ENCODE measurements around the gene RRAD.

RRAD gene

DNA sequence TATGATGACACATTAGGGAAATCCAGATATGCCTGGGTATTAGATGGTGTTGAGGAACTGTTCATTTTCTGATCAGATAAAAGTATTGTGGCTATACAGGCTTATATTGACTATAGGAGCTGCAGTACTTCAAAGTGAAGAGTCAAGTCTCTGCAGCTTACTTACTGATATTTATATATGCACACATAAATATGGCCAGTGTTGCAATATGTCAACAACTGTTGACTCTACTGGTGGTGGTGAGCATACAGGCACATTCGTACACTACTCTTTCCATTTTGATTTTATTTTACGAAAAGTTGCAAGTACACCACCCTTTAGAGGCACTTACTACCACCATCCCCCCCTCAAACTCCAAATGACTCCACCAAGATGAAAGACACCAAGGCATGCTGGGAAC lies 6.3 kb upstream of the RRAD start:
- no peak for DNase-seq

- DNase-seq, result no peak
These were observed 4.9 kb upstream of the RRAD start for GRCh38 chr16:66930189-66930588.

DNA sequence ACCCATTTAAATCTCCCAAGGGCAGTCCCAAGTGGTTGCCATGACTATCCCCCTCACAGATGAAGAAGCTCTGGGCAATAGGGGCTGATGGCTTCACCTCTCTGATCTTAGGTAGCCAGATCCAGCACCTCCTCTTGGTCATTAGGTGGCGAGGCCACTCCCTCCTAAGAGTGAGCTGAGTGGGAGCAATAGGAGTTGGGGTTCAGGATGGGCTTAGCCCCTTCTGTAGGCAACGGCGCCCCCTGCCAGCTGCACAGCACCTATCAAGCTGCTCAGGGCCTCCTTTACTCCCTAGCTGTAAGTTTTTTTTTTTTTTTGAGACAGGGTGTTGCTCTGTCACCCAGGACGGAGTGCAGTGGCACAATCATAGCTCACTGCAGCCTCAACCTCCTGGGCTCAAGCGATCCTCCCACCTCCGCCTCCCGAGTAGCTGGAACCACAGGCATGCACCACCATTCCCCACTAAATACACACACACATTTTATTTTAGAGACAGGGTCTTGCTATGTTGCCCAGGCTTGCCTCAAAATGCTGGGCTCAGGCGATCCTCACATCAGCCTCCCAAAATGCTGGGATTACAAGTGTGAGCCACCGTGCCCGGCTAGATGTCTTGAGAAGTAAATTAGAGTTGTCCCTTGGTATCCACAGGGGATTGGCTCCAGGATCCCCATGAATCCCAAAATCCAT lies 3.5 kb upstream of the RRAD start:
- DNase-seq, result no peak

DNA sequence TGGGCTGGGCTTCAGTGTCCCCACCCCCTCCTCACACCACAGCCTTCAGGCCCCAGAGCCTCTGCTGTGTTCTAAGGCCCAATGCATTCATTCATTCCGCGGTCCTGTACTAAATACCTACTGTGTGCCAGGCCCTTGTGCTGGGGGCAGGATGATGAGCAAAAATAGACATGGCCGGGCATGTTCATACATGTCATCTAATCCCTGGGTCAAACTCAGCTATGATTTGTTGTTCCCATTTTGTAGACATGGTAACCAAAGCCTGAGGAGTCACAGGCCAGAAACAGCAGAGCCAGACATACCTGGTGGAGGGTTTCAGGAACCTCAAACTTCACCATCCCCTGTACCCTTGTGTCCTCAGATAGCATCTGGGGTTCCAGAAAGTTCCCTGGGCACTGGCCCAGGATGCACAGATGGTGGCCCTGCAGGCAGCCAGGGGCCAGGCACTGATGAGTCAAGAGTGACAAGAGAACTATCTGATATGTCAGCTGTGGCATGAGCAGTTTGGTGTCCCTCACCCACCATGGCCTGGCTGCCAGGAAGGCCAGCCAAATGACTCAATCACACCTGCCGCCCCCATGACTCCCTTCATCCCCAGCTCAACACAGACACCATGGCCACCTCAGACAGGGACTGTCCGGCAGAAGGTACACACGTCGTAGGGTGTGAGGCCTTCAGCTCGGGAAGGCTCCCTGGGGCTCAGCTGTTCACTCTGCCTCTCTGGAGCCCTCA lies 2.7 kb upstream of the RRAD start:
- no peak for DNase-seq

DNA sequence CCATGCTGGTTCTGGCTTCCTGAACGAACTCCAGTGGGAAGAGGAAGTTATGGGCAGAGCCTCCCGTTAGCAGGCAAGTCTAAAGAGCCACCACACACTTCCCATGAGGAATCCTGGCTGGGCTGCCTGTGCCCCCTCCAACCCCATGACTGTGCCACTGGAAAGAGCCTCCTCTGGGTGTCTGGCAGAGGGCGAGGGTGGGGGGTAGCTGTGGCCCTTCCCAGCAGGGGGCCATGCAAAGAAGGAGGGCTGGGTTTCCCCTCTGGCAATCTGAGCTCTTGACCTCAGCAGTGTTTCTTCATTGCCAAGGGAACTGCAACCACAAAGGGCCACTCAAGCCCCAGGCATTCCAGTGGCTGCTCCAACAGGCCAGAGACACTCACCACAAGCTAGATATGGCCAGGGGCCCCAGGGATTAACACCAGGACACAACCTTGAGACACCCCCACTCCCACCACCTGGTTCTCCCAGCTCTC lies 1.7 kb upstream of the RRAD start:
- no peak for DNase-seq

- DNase-seq, result no peak
These were observed 1.0 kb upstream of the RRAD start for GRCh38 chr16:66926171-66926947.

GRCh38 chr16:66924527-66925321 lies 611 bp downstream of the RRAD start:
- no peak for DNase-seq

DNA sequence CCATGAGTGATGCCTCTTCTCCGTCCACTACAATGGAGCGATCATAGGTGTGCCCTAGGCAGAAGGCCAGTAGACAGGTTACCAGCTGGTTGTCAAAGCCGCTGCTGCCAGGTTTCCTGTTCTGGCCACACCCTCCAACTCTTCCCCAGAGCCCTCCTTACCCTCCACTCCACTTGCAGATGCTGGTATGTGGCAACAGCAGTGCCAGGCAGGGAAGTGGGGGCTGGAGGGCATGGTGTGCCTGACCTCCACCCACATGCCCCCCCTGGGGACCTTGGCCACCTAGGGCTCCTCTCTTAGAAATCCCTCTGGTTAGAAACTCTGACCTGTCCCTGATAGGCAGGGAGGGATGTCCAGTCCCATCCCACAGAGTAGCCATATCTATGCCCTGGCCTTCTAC lies 1.5 kb downstream of the RRAD start:
- no peak for DNase-seq

DNA sequence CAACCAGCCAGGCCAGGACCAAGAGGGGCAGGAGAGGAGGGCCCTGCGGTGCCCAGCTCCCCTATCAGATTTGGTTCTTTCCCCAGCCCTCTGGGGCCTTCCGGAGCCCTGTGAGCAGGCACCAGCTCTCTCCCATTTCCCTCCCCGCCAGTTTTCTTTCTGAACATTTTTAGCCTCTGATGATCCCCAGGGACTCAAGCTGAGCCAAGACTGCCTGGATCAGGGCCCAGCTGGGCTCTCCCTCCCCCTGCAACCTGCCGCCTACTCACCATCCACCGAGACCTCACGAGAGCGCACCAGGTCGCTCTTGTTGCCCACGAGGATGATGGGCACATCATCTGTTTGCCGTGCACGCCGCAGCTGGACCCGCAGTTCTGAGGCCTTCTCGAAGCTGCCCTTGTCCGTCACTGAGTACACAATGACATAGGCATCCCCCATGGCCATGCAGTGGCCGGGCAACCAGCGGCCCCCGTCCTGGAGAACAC lies 2.0 kb downstream of the RRAD start:
- no peak for DNase-seq

- DNase-seq, result no peak
These were observed 3.4 kb downstream of the RRAD start for GRCh38 chr16:66921729-66922450.

GRCh38 chr16:66920924-66921680 lies 4.2 kb downstream of the RRAD start:
- no peak for DNase-seq

- DNase-seq, result no peak
These were observed 5.1 kb downstream of the RRAD start for GRCh38 chr16:66920299-66920590.

DNA sequence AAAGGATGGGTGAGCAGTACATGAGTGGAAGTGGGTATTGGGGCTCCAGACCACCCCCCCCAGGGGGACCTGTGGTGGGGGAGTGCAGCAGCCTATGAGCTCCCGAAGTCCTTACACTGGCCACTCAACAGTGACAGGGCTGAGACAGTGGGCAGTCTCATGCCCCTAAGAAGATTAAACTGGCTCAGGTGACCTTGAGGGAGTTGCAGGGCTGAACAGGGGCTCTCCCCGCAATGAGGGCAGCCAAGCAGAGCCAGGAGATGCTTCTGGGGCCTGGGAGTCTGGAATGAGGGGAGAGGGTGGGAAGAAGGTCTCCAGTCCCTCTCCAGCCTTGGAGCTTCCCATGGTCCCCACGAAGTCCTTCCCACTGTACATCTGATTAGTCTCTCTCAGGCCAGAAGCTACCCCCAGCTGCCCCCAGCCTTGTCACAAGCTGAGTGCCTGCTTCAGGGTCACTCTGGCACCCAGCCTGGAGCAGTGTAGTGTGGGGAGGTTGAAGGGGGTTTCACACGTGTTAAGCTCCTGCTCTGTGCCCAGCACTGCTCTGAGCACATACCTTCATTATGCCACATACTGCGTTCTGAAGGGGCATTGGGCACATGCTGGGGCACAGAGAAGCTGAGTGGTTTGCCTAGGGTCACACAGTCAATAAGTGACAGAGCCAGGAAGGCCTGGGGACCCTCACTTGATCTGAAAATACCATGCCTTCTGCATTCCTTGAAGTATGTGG lies 5.6 kb downstream of the RRAD start:
- no peak for DNase-seq

GRCh38 chr16:66918803-66919568 lies 6.3 kb downstream of the RRAD start, which contains the start of gene CDH16:
Gene CDH16 (minus strand): TSS chr16:66918885. CDS start chr16:66918065, 820 bp downstream.
- no peak for DNase-seq

- DNase-seq, result no peak
These were observed 7.0 kb downstream of the RRAD start for GRCh38 chr16:66918355-66918754.

GRCh38 chr16:66917741-66918140 lies 7.6 kb downstream of the RRAD start:
- no peak for DNase-seq

GRCh38 chr16:66916518-66916917 lies 8.8 kb downstream of the RRAD start:
- no peak for DNase-seq

DNA sequence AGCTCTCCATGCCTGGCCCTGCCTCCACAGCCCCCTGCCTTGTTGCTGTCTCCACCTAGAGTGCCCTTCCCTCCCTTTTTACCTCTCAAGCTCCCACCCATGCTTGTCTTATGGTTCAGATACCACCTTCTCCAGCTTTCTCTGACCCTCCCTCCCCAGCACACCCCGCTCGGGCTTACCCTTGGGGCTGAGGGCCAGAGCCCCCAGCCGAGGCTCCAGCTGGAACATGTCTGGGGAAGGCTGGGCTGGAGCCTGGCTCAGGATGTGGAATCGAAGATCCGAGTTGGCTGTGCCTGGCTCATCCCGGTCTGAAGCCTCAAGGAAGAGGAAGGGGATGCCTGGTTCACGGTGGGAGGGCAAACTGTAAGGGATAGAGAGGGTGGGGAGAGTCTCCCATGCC lies 10.3 kb downstream of the RRAD start:
- DNase-seq, result no peak

DNA sequence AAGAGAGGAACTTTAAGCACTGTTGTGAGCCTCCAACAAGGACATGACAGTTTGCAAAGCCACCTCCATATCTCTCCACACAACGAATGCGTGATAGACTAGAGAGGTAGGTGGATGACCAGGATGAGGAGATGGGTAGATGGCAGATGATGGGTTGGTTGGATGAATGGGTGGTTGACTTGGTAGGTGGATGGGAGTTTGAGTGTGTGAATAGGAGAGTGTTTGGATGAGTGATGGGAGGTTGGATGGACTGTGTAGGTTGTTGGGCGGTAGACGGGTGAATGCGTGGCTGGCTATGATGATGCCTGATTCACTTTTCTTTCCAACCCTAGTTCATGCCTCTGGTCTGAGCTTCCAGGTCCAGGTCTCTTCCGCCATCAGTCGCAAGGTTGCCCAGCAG lies 10.8 kb downstream of the RRAD start:
- no peak for DNase-seq

DNA sequence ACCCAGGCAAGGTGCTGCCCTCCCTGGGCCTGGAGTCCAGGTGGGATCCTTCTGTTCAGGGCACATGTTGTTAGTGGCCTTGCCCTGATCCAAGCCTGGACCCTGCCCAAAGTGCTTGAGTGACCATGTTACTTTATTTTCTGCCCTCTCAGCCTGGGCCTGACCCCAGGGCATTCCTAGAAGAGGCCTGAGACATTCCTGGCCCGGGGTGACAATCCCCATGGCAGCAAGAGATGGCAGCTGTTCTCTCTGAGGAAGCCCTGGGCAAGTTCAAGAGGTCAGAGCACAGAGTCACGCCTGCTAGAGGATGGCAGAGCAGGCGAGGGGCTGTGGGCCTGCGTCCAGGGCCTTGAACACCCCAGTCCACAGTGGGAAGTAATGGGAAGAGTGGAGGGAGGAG lies 11.6 kb downstream of the RRAD start:
- DNase-seq, result no peak
